GM23338 (cell line): ENCODE data around the gene KCNA3.

Experiments
- CTCF ChIP-seq, 2 experiments: fragments of 200-600 bp in 1 of 2; sonication (generic) in 1 of 2; conservative IDR thresholded peaks; 2 replicates each; pipeline versions ENCODE4 v1.5.1 to v1.6.1; 2016 to 2017; ENCODE audit warnings: antibody characterized with exemption in 2 of 2, low read depth in 2 of 2, mild to moderate bottlenecking in 2 of 2, moderate library complexity in 1 of 2
- EZH2 ChIP-seq: fragments of 200-600 bp; sonication (generic); IDR thresholded peaks from one replicate; pipeline ENCODE4 v1.8.0; 2017; ENCODE audit warnings: antibody characterized with exemption, mild to moderate bottlenecking, low read depth; ENCODE audit not compliant: unreplicated experiment
- EZH2phosphoT487 ChIP-seq: fragments of 200-600 bp; sonication (generic); IDR thresholded peaks from one replicate; pipeline ENCODE4 v1.8.1; 2018; ENCODE audit warnings: antibody characterized with exemption; ENCODE audit not compliant: unreplicated experiment

- TF ChIP-seq CTCF (conservative IDR thresholded peaks at IDR 0.05; ENCODE audit: low read depth in 2 of 2) = no peak
- no peak for TF ChIP-seq EZH2phosphoT487
- no peak for TF ChIP-seq EZH2
Measured at GRCh38 chr1:110702260-110702659, 27.5 kb upstream of the KCNA3 start.
